HepG2 (cell line): Measurements from ENCODE around the gene DLG2.

ENCODE experiments used
- NFE2L2 ChIP-seq: fragments of 150-350 bp; IDR thresholded peaks from 2 replicates; pipeline ENCODE4 v1.6.1; 2014; ENCODE audit warnings: low read length
- POLR2A ChIP-seq, 2 experiments: IDR thresholded peaks; 2 replicates each; pipeline ENCODE4 v1.6.1; 2011; ENCODE audit warnings: low read depth in 2 of 2, low read length in 2 of 2, mild to moderate bottlenecking in 1 of 2, moderate library complexity in 1 of 2; ENCODE audit not compliant: insufficient read depth in 1 of 2
- SMARCC2 ChIP-seq: fragments of 450-650 bp; IDR thresholded peaks from 2 replicates; pipeline ENCODE4 v1.6.1; 2017; ENCODE audit warnings: antibody characterized with exemption, mild to moderate bottlenecking
- TBP ChIP-seq: sonication (generic); formaldehyde crosslinking; IDR thresholded peaks from 2 replicates; pipeline ENCODE4 v1.5.0; 2020; ENCODE audit warnings: missing genetic modification reagents
- TF ChIP-seq, protein P1 (sequence below): sonication (generic); formaldehyde crosslinking; IDR thresholded peaks from 2 replicates; pipeline ENCODE4 v1.5.0; 2020; ENCODE audit warnings: mild to moderate bottlenecking, missing genetic modification reagents, moderate library complexity

GRCh38 chr11:83641511-83641910, 1985.6 kb downstream of the DLG2 start:
- no peak for TF ChIP-seq TBP (CRISPR knock-in tag)
- TF ChIP-seq, protein P1, sequence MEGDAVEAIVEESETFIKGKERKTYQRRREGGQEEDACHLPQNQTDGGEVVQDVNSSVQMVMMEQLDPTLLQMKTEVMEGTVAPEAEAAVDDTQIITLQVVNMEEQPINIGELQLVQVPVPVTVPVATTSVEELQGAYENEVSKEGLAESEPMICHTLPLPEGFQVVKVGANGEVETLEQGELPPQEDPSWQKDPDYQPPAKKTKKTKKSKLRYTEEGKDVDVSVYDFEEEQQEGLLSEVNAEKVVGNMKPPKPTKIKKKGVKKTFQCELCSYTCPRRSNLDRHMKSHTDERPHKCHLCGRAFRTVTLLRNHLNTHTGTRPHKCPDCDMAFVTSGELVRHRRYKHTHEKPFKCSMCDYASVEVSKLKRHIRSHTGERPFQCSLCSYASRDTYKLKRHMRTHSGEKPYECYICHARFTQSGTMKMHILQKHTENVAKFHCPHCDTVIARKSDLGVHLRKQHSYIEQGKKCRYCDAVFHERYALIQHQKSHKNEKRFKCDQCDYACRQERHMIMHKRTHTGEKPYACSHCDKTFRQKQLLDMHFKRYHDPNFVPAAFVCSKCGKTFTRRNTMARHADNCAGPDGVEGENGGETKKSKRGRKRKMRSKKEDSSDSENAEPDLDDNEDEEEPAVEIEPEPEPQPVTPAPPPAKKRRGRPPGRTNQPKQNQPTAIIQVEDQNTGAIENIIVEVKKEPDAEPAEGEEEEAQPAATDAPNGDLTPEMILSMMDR (CRISPR knock-in tag) = no peak
- TF ChIP-seq NFE2L2 = no peak
- TF ChIP-seq POLR2A (IDR thresholded peaks at IDR 0.05; ENCODE audit: insufficient read depth in 1 of 2, low read depth in 2 of 2, low read length in 2 of 2) = no peak
- TF ChIP-seq SMARCC2 = no peak
